T-helper 17 cell (primary cell): ENCODE measurements around the gene RPL22. TPM values are rescaled to one million over a fixed set of nuclear protein-coding genes. Genes with fewer than 3 reads are reported as not detected.

Experiments used
- ATAC-seq: fragments of 150-1000 bp; cut with Tn5 transposase; 2 replicates; pipeline ENCODE4 v1.10.0; 2021; ENCODE audit warnings: mild to moderate bottlenecking, moderate library complexity
- DNase-seq, 3 donors: peaks; one replicate each; pipeline versions ENCODE4 v3.0.0 to v3.0.0-alpha.2; 2020 to 2021
- H3K9me3 ChIP-seq: one replicate; pipeline ENCODE4 v1.7.0; 2013; ENCODE audit warnings: low read length, mild to moderate bottlenecking; ENCODE audit not compliant: control insufficient read depth, poor library complexity, severe bottlenecking
- H3K27ac Mint-ChIP-seq: one replicate; pipeline ENCODE4 v1.8.0; 2022; ENCODE audit warnings: mild to moderate bottlenecking, moderate library complexity, mixed read lengths
- H3K27me3 Mint-ChIP-seq: one replicate; pipeline ENCODE4 v1.8.0; 2022; ENCODE audit warnings: mixed read lengths
- H3K36me3 Mint-ChIP-seq: one replicate; pipeline ENCODE4 v1.8.0; 2022; ENCODE audit warnings: low read depth, mixed read lengths
- H3K4me1 Mint-ChIP-seq: one replicate; pipeline ENCODE4 v1.8.0; 2022; ENCODE audit warnings: mild to moderate bottlenecking, mixed read lengths
- H3K4me3 Mint-ChIP-seq: one replicate; pipeline ENCODE4 v1.8.0; 2022; ENCODE audit warnings: mild to moderate bottlenecking, moderate library complexity, mixed read lengths
- total RNA-seq, 4 donors: library from RNA in 2 of 4; stranded (reverse) in 2 of 4; gene quantifications; one replicate each; pipeline ENCODE4 v1.2.3 and lab custom pipeline; 2022 to 2026

Gene RPL22
- total RNA-seq, 2 donors from 2014 or later, result 510 to 543 TPM

DNA sequence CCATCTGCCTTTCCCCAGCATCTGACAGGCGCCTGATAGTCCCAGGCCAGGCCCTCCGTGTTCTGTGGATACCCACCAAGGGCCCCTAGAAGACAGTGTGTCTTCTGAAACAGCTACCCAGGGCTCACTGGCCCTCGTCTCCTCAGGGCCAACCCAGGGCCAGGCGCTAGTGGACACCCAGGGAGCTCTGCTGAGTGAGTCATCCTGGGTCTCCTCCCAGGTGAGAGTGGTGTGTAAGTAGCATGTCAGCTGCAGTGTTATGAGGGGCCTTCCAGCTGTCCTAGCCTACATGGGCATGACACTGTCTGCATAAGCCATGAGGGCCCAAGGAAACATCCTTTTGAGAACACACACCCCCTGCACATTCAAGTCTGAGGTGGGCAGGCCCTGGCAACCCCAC, 56.0 kb downstream of the RPL22 start:
- ATAC-seq (no peak), DNase-seq (no peak)
- no peak overlapping the region for H3K4me3 Mint-ChIP-seq
- no peaks in the 10 kb centered on the region for H3K9me3 ChIP-seq
- H3K4me1 Mint-ChIP-seq, result peaks cover 5% of the 10 kb centered on the region
- peaks cover 15% of the 10 kb centered on the region for H3K27me3 Mint-ChIP-seq
- no peak overlapping the region for H3K27ac Mint-ChIP-seq
- no peaks in the 10 kb centered on the region for H3K36me3 Mint-ChIP-seq

GRCh38 chr1:6142734-6143133, 56.7 kb downstream of the RPL22 start:
- Mint-ChIP-seq H3K4me1 (no peaks in the 10 kb centered on the region), H3K36me3 (no peaks in the 10 kb centered on the region), H3K27me3 (peaks cover 11% of the 10 kb centered on the region), H3K27ac (no peak overlapping the region), H3K4me3 (no peak overlapping the region)
- DNase-seq, result no peak
- no peak for ATAC-seq
- no peaks in the 10 kb centered on the region for H3K9me3 ChIP-seq

GRCh38 chr1:6142036-6142621, 57.3 kb downstream of the RPL22 start:
- Mint-ChIP-seq H3K27ac (no peak overlapping the region), H3K4me3 (no peak overlapping the region), H3K4me1 (no peaks in the 10 kb centered on the region), H3K27me3 (peaks cover 11% of the 10 kb centered on the region), H3K36me3 (no peaks in the 10 kb centered on the region)
- no peak for ATAC-seq
- H3K9me3 ChIP-seq, result no peaks in the 10 kb centered on the region
- no peak for DNase-seq

DNA sequence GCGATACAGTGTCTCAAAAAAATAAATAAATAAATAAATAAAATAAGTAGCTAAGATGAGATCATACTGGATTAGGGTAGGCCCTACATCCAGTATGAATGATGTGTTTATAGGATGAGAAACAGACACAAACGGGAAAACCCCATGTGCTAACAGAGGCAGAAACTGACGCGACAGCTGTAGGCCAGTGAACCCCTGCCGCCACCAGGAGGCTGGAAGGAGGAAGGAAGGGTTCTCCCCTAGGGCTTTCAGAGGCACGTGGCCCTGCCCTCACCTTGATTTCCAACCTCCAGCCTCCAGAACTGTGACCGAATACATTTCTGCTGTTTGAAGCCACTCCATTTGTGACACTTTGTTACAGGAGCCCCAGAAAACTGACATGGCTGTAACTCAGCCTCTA, 57.8 kb downstream of the RPL22 start:
- Mint-ChIP-seq H3K36me3 (no peaks in the 10 kb centered on the region), H3K27ac (no peak overlapping the region), H3K4me3 (no peak overlapping the region), H3K27me3 (peaks cover 7% of the 10 kb centered on the region), H3K4me1 (no peaks in the 10 kb centered on the region)
- ATAC-seq (peak; percentile 53), DNase-seq (no peak)
- H3K9me3 ChIP-seq, result no peaks in the 10 kb centered on the region

DNA sequence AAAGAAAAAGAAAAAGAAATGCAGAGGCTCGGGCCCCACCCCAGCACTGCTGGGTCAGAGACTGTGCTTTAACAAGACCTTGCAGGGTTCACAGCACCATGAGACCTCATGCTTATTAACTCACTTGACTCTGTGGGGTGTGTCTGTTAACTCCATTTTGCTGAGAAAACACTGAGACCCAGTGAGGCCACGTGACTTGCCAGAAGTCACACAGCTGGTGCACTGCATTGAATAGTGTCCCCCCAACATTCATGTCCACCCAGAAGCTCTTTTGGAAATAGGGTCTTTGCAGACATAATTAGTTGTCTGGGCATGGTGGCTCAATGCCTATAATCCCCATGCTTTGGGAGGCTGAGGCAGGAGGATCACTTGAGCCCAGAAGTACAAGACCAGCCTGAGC, 59.0 kb downstream of the RPL22 start:
- no peaks in the 10 kb centered on the region for H3K4me1 Mint-ChIP-seq
- H3K27ac Mint-ChIP-seq, result no peak overlapping the region
- no peak overlapping the region for H3K4me3 Mint-ChIP-seq
- H3K27me3 Mint-ChIP-seq, result no peaks in the 10 kb centered on the region
- DNase-seq (no peak), ATAC-seq (no peak)
- H3K36me3 Mint-ChIP-seq, result no peaks in the 10 kb centered on the region
- no peaks in the 10 kb centered on the region for H3K9me3 ChIP-seq

DNA sequence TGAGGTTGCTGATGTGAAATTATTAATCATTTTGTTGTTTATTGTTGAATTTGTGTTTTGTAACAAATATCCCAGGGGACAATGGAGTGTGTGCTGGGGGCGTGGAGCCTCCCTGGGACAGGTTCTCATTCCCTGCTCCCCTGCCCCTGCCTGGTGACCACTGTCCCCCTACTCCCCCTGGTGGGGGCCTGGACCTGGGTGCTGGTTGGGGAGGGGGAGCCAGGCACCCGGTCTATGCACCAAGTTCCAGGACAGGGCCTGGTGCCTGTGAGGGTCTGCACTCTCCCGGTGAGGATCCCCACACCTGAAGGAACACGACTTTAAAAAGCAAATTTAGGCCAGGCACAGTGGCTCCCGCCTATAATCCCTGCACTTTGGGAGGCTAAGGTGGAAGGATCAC, 61.6 kb downstream of the RPL22 start:
- no peak for ATAC-seq
- no peaks in the 10 kb centered on the region for H3K9me3 ChIP-seq
- no peak overlapping the region for H3K4me3 Mint-ChIP-seq
- H3K4me1 Mint-ChIP-seq, result no peaks in the 10 kb centered on the region
- H3K36me3 Mint-ChIP-seq, result no peaks in the 10 kb centered on the region
- no peaks in the 10 kb centered on the region for H3K27me3 Mint-ChIP-seq
- DNase-seq, result no peak
- no peak overlapping the region for H3K27ac Mint-ChIP-seq

DNA sequence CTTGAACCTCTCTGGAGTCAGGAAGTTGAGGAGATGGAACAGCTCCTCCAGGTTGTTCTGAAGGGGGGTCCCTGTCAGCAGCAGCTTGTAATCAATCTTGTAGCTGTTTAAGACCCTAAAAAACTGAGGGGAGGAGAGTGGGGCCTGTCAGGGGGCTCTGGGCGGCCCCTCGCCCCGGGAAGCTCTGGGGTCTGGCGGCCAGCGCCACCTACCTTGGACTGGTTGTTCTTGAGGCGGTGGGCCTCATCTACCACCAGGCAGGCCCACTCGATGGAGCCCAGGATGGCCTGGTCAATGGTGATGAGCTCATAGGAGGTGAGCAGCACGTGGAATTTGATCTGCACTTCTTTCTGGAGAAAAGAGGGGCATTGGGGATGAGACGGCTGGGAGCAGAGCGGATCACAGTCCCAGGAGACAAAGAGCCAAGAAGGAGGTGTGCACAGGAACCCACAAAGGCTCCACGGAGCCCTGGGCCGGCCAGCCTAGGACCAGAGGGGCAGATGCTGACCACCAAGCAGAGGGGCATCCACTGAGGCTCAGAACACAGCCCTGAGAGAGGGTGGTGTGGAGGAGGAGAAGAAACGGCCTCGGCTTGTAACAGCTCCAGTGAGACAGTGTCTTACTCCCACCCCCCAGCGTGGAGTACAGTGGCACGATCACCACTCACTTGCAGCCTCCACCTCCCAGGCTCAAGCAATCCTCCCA, 62.7 kb downstream of the RPL22 start:
- H3K27me3 Mint-ChIP-seq, result no peaks in the 10 kb centered on the region
- peaks cover 2% of the 10 kb centered on the region for H3K36me3 Mint-ChIP-seq
- no peak for ATAC-seq
- H3K4me3 Mint-ChIP-seq, result no peak overlapping the region
- H3K27ac Mint-ChIP-seq, result no peak overlapping the region
- H3K4me1 Mint-ChIP-seq, result no peaks in the 10 kb centered on the region
- no peaks in the 10 kb centered on the region for H3K9me3 ChIP-seq
- no peak for DNase-seq

Other genes with a start within 250 kb of the RPL22 start
- 10 to 100 TPM in 1 of 2 donors, 1 to 10 TPM in 1; 9.9 to 14.1 TPM for gene NPHP4, start 207.2 kb downstream of the RPL22 start, total RNA-seq
- gene KCNAB2, start 153.7 kb downstream of the RPL22 start, total RNA-seq, result 100 to 1,000 TPM; 203 to 207 TPM
- under 1 TPM; 0.12 to 0.63 TPM for gene CHD5, start 19.3 kb downstream of the RPL22 start, total RNA-seq
- 10 to 100 TPM; 17.7 to 25.9 TPM for gene RNF207, start 6.5 kb upstream of the RPL22 start, total RNA-seq
- 10 to 100 TPM in 1 of 2 donors, 1 to 10 TPM in 1; 9.8 to 10.2 TPM for gene ICMT, start 36.4 kb upstream of the RPL22 start, total RNA-seq
- not detected for gene HES3, start 44.6 kb upstream of the RPL22 start, total RNA-seq
- gene GPR153, start 61.5 kb upstream of the RPL22 start, total RNA-seq, result under 1 TPM; 0.23 to 0.37 TPM
- 1 to 10 TPM; 4.9 to 7.1 TPM for gene ACOT7, start 194.2 kb upstream of the RPL22 start, total RNA-seq
- gene HES2, start 220.3 kb upstream of the RPL22 start, total RNA-seq, result not detected
- gene ESPN, start 225.2 kb upstream of the RPL22 start, total RNA-seq, result 10 to 100 TPM; 13.2 to 15.7 TPM